Measurements from ENCODE around the gene IL2RA.
"Not testable (repeated sequence)": the region's sequence is repeated elsewhere in the genome, so short reads cannot be mapped to it uniquely, and the experiment has no call there.

The IL2RA gene

GRCh38 chr10:6062101-6062771, at the start of gene IL2RA:
TSS of gene IL2RA (minus strand) at chr10:6062367. CDS start at chr10:6062151, 216 bp downstream.
- ATAC-seq = peak; percentile 62 to 67

GRCh38 chr10:6110136-6110535, 48.0 kb upstream of the IL2RA start:
- peak in 1 of 2 donors; percentile 33 for ATAC-seq

DNA sequence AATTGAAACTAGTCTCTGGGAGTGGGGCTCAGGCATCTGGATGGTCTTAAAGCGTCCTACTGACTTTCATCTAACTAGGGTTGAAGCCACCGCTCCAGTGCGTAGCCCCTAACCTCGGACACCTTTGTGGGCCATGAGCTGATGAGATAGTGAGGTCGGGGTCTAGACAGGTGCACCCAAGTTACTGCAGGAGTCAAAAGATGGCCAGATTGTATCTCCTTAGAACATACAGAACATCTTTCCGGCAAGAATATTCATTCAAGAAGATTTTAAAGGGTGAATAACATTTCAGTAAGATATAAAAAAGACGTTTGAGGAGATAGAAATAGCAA, 47.2 kb upstream of the IL2RA start:
- ATAC-seq = no peak

DNA sequence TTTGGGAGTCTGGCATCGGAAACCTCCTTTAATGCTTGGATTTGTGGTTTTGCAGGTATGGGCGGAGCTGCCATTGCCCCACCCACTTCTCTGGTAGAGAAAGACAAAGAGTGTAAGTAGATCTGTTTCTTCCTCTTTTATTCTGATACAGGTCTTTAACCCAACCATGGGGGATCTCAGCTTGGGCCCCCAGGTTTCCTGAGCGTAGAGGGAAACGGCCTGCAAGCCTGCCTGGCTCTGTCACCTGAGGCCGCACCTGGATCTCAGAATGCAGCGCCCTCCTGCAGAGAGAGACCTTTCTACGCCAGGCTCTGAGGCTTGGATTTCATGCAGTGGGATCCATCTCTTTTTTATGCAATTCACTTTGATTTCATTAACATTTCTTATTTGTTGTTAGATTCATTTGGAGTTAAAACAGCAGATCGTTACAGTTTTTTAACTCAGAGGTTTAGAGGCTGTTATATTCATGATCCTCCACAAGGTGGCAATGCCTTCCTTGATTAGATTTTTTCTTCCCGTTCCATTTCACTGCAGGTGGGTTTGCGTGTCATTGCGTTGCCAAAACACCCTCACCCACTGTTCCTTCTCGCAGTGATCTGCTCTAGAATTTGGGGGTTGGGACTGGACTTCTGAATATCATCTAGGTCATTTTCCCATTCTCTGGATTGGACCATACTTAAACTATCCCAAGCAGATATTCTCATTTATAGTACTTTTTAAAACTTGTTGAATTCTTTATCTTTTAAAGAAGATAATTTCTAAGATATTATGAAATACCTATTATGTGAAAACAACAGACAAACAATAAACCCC, 46.7 kb upstream of the IL2RA start:
- ATAC-seq = peak in 1 of 2 donors; percentile 49

DNA sequence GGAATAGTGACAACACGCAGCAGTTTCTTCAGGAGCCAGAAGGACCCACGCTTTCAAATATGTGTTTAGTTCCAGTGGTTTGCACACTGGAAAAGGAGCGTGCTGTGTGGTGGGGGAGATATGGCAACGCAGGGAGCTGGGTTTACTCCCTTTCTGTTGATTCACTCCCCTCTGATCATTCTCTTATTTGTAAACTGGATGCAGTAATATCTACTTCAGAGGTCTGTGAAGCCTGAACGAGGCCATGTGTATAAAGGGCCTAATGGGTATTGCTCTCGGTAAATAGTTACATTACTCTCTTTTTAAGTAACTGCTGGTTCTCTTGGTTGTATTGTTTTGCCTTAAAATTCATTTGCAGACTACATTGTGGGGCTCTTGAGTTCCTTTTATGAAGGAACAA, 45.9 kb upstream of the IL2RA start:
- ATAC-seq = no peak

GRCh38 chr10:6107616-6108015, 45.4 kb upstream of the IL2RA start:
- not testable (repeated sequence) for ATAC-seq

- ATAC-seq = no peak
Measured at GRCh38 chr10:6103591-6103990, 41.4 kb upstream of the IL2RA start.

GRCh38 chr10:6102128-6102527, 40.0 kb upstream of the IL2RA start:
- no peak for ATAC-seq

- no peak for ATAC-seq
Measured at GRCh38 chr10:6101181-6101580, 39.0 kb upstream of the IL2RA start.

DNA sequence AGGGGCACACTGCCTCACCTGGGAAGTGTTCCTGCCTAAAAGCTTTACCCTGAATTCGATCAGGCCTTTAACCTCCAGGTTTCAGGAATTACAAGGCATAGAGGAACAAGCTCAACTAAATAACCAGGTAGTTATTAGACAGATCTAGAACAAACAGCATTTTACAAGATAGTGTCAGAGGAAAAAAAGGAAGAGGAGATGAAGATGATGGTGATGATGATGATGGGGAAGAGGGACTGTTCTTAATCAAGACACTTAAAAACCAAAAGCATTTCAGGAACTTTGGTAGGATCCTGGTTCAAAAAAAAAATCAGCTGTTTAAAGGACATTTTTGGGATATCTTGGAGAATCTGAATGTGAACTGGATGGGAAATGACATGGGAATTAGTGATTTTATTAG, 38.2 kb upstream of the IL2RA start:
- ATAC-seq = no peak

DNA sequence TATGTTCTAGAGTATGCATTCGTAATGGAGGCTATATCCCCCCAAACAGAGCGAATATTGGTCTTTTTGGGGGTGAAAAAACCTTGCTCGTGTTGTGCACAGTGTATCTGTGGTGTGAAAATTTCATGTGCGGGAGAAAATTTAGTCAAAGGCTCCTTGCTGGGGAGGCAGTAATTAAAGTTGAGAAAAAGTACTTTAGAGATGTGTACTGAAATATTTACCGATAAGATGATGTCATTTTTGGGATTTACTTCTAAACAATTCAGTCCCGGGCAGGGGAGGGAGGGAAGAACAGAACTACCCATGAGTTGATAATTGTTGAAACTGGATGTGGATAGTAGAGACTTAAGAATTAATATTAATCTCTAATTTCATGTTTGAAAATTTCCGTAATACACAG, 36.0 kb upstream of the IL2RA start:
- no peak for ATAC-seq

- ATAC-seq = no peak
Measured at GRCh38 chr10:6097063-6097462, 34.9 kb upstream of the IL2RA start.

DNA sequence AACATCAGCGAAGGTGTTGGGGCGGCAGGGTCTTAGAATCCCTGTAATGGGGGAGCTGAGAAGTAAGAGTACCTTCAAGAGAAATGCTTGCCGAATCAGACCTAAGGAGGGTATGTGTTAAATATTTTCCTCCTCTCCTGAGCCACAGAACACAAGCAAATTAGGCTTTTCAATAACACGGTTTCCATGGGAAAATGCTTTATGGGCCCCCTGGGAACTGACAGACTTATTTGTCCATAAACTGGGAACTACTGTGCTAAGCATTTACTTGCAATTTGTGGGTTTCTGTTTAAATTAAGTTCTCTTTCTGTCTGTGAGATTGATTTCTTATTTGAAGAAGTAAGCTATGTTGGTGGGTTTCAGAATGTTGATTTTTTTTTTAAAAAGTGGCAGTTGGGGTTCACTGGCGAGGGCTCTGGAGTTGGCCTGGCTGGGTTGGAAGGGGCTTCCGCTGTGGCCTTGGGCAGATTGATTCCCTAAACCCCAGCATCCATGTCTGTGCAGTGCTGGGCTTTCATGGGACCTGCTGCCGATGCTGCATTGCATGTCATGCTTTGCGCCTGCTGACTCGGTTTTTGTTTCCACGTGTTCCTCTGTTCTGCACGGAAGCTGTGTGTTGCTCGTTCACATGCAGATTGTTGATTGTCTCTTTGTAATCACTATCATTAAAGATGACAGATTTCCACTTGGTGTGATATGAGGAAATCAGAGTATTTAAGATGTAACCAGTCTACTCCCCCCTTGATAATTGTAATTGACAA, 33.8 kb upstream of the IL2RA start:
- no peak for ATAC-seq

DNA sequence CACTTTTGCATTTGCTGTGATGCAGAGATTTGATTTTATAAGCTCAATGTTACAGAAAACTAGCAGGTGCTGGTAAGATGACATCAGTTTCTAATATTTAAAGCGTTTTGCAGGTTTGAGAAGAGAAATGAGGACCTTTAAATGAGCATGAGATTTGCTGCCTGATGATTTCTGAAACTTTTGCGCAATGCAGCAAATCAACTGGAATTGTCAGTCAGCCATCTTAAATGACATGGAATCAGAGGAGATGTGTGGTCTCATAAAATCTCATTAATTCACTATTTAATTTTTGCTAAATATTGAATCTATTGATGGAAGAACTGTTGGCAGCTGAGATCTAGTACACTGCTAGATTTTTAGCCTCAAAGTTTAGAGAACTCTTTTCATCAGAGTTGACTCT, 30.6 kb upstream of the IL2RA start:
- ATAC-seq = no peak

DNA sequence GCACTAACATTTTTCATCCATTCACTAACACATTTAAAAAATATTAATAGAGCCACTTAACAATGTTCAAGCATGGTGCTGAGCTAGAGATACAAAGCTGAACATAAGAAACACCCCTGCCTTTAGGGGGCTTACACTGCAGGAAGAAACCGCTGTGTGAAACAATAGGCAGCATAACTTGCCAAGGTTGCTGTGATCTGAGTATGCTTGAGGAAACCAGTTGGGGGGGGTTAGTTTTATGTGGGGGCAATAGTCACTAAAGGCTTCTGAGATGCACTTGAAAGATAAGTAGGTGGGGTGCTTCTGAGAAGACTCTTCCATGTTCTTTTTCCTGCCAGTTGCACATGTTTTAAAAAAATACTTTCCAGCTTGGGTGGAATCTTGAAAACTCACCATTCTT, 29.5 kb upstream of the IL2RA start:
- peak in 1 of 2 donors; percentile 11 for ATAC-seq

DNA sequence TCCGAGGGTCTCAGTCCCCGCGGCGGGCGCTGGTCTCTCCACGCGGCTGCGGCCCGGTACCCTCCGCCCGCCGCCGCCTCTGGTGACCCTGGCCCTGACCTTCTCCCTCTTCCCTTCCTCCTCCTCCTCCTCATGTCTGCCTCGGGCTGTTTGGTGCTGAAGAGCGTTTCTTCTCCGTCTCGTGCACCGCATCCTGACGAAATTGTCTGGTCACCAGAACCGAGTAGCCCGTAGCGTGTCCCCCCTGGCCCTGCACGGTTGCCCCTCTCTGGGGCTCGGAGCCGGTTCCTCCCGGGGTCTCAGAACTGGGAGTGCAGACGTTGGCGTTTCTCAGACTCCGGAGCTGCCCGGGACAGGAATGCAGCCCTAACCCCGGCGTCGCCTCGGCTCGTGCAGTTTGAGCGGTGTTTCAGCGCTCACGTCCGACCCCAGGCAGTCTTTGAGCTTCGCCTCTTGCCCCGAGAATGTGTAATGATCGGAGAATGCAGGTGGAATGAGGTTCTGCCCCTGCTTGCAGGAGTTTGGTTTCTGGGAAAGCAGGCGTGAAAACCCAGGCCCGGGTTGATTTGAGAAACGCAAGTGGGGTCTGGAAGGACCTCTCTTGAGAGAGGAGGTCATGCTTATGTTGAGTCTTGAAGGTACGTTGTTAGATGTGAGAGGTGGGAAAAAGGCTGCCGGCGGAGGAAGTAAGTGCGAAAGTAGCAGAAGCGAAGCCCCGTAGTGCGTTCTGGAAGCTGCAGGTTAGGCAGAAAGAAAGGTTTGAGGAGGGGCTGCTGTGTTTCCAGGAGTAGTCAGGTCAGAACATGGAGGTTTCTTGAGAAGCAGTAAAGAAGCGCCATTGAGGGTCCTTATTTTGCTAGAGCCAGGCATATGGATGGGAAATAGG, 27.4 kb upstream of the IL2RA start:
- peak in 1 of 2 donors; percentile 4 for ATAC-seq

- ATAC-seq = peak; percentile 69 to 72
Measured at GRCh38 chr10:6088721-6089333, 26.7 kb upstream of the IL2RA start, which contains the start of gene RBM17. TSS of gene RBM17 (plus strand) at chr10:6089034. CDS start at chr10:6097066, 8,032 bp downstream.

DNA sequence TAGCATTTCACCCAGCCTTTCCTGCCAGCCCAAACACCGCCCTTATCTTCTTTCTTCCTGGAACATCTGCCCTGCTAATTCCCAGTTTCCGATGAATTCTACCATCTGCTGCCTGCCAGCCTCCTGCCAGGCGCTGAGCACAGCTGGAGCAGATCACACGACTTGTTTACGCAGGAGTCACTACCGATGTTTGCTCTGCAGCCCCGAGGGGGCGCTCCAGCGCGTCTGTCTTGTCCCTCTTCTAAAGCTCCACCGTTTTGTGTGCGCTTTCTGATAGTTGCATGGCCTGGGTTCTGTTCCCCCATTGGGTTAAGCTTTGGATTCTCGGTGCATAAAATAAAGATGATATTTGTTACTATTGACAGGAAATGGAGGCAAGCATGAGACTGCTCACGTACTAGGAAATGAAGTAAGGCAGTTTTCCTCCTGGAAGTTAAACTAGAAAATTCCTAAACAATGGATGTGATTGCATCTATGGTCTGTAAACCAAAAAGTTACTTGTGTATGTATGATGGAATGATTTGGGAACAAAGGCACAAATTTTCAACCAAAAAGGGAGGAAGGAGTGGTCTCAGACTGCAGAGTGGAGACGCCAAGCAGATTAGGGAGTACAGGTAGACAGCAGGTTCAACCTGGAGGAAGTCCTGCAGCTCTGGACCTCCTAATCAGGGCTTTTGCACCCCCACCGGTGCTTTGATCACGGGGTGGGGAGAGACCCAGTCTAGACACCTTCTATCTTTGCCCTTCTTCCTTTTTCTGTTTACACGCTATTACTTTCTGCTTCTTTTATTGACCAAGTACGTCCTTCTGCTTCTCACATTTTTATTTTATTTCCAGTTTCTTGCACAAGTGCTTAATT, 24.4 kb upstream of the IL2RA start:
- ATAC-seq = peak; percentile 29 to 31

- peak; percentile 78 for ATAC-seq
Measured at GRCh38 chr10:6083523-6084475, 21.6 kb upstream of the IL2RA start.

Measured in activated CD4-positive, CD25-positive, alpha-beta regulatory T cell treated with anti-CD3 and anti-CD28 coated beads, Interleukin-2, amount 50 U/mL, for 24 hours (primary cell).